Measurements from ENCODE around the gene DLD. TPM values are rescaled to one million over a fixed set of nuclear protein-coding genes. Genes with fewer than 3 reads are reported as not detected.

The DLD gene
- total RNA-seq, 1 experiment from 2014 or later: 72.1 TPM

- ChIA-PET CTCF (interaction anchor here (0.7 to 2.0 kb wide), 3 partner anchors 26 to 81 kb away, joined by 3 to 4 read pairs (median 3); no protein-coding TSS in a partner anchor), POLR2A (interaction anchor here (0.7 kb wide), 1 partner anchor 1124 kb away, joined by 7 read pairs; no protein-coding TSS in a partner anchor)
- DNase-seq (ENCODE audit: low spot score): no peak
- Mint-ChIP-seq H3K36me3 (peaks cover 30% of the 10 kb centered on the region), H3K27me3 (ENCODE audit: low read depth) (peaks cover 15% of the 10 kb centered on the region), H3K4me1 (peaks cover 66% of the 10 kb centered on the region), H3K4me3 (no peak overlapping the region), H3K9me3 (no peaks in the 10 kb centered on the region), H3K27ac (peak overlapping the region; percentile 91; the same call in 1 of the 2 replicates)
- TF ChIP-seq ARID4B (CRISPR knock-in tag; IDR thresholded peaks at IDR 0.05; ENCODE audit: borderline replicate concordance): no peak
- no peak for TF ChIP-seq IRF2 (CRISPR knock-in tag; IDR thresholded peaks at IDR 0.05; ENCODE audit: borderline replicate concordance, low read depth)
- no peak for TF ChIP-seq KAT7 (CRISPR knock-in tag; IDR thresholded peaks at IDR 0.05; ENCODE audit: borderline replicate concordance)
- TF ChIP-seq NFYB (CRISPR knock-in tag; conservative IDR thresholded peaks at IDR 0.05; ENCODE audit: low read depth): no peak
- no peak for TF ChIP-seq ZNF512 (CRISPR knock-in tag; IDR thresholded peaks at IDR 0.05; ENCODE audit: borderline replicate concordance)
- no peak for TF ChIP-seq NFATC4 (CRISPR knock-in tag; IDR thresholded peaks at IDR 0.05)
- TF ChIP-seq NR2C2 (CRISPR knock-in tag; IDR thresholded peaks at IDR 0.05): no peak
- peak; percentile 5 for ATAC-seq
Measured at GRCh38 chr7:107934991-107935770, 44.2 kb downstream of the DLD start.

GRCh38 chr7:107936312-107936711, 45.3 kb downstream of the DLD start:
- no peak for DNase-seq (ENCODE audit: low spot score)
- ChIA-PET CTCF (interaction anchor here (2.0 kb wide), 1 partner anchor 80 kb away, joined by 4 read pairs; no protein-coding TSS in a partner anchor), POLR2A (no interaction called here)
- H3K4me3 Mint-ChIP-seq: no peak overlapping the region
- H3K27me3 Mint-ChIP-seq (ENCODE audit: low read depth): peaks cover 11% of the 10 kb centered on the region
- TF ChIP-seq USF1 (CRISPR knock-in tag; IDR thresholded peaks at IDR 0.05) (no peak), E2F5 (CRISPR knock-in tag; IDR thresholded peaks at IDR 0.05) (no peak), NR1H2 (CRISPR knock-in tag; IDR thresholded peaks at IDR 0.05) (no peak)
- peaks cover 64% of the 10 kb centered on the region for H3K4me1 Mint-ChIP-seq
- H3K9me3 Mint-ChIP-seq: no peaks in the 10 kb centered on the region
- no peak for ATAC-seq
- H3K27ac Mint-ChIP-seq: no peak overlapping the region
- H3K36me3 Mint-ChIP-seq: peaks cover 28% of the 10 kb centered on the region

GRCh38 chr7:107937531-107937930, 46.5 kb downstream of the DLD start:
- POLR2A ChIA-PET: no interaction called here

More at GRCh38 chr7:107937531-107937930, 46.5 kb downstream of the DLD start:
- Mint-ChIP-seq H3K36me3 (peaks cover 24% of the 10 kb centered on the region), H3K4me3 (no peak overlapping the region), H3K9me3 (no peaks in the 10 kb centered on the region), H3K27me3 (ENCODE audit: low read depth) (no peaks in the 10 kb centered on the region), H3K27ac (no peak overlapping the region), H3K4me1 (peaks cover 52% of the 10 kb centered on the region)
- CTCF ChIA-PET: no interaction called here
- TF ChIP-seq ZNF396 (CRISPR knock-in tag; IDR thresholded peaks at IDR 0.05; ENCODE audit: borderline replicate concordance) (no peak), ESRRA (CRISPR knock-in tag; IDR thresholded peaks at IDR 0.05; ENCODE audit: borderline replicate concordance) (no peak), IRF1 (CRISPR knock-in tag; IDR thresholded peaks at IDR 0.05) (no peak), FOXK1 (CRISPR knock-in tag; IDR thresholded peaks at IDR 0.05) (no peak)
- ATAC-seq: no peak
- no peak for DNase-seq (ENCODE audit: low spot score)
